GM12878 (cell line): Measurements from ENCODE around the gene CDCP1.

ENCODE experiments used
- SIN3A ChIP-seq: IDR thresholded peaks from 2 replicates; pipeline ENCODE4 v1.6.1; 2012; ENCODE audit warnings: low read depth, low read length, improper control_type of control experiment
- USF2 ChIP-seq: IDR thresholded peaks from 2 replicates; pipeline ENCODE4 v1.6.1; 2011; ENCODE audit warnings: low read depth, low read length, improper control_type of control experiment, borderline replicate concordance
- ZNF592 ChIP-seq: fragments of 450-650 bp; IDR thresholded peaks from 2 replicates; pipeline ENCODE4 v1.6.1; 2017; ENCODE audit warnings: mild to moderate bottlenecking, moderate library complexity

- TF ChIP-seq SIN3A (no peak), ZNF592 (no peak), USF2 (no peak)
Observed at GRCh38 chr3:45182915-45183871, 37.0 kb upstream of the CDCP1 start.
